TTC549 (cell line): Measurements from ENCODE around the gene SDCCAG8.
A peak's percentile ranks its signal among the peaks of the same experiment; 100 is the strongest.

ENCODE experiments used
- FAIRE-seq: peaks from 2 replicates; lab custom pipeline; 2012; peaks lifted over from hg19 to GRCh38; lab: Jason Lieb, UNC

Gene SDCCAG8

DNA sequence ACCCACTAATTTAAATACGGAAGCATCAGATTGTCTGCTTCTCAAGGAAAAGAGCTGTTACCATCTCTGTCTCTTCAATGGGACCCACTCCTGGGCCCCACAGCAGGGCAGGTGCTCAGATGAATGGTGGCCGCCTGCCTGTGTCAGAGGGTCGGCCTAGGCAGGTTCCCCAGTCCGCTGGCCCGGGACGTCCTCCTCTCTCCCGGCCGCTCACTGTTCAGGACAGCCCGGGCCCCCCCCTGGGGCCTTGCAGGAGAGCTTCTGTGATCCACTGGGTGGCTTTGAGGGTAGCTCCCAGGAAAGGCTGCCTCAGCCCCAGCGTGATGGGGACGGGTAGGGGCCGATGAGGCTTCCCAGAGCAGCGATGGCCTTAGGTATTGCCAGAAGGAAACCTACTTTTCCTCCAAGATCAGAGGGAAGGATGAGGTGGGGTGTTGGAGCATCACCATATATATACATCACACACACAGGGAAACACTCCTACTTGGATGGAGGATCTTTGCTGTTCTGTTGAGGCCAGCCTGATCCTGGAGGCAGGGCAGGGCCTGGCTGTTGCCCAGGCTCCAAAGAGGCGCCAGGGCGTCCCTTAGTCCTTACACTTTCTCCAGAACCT, 231.3 kb downstream of the SDCCAG8 start:
- no peak for FAIRE-seq

DNA sequence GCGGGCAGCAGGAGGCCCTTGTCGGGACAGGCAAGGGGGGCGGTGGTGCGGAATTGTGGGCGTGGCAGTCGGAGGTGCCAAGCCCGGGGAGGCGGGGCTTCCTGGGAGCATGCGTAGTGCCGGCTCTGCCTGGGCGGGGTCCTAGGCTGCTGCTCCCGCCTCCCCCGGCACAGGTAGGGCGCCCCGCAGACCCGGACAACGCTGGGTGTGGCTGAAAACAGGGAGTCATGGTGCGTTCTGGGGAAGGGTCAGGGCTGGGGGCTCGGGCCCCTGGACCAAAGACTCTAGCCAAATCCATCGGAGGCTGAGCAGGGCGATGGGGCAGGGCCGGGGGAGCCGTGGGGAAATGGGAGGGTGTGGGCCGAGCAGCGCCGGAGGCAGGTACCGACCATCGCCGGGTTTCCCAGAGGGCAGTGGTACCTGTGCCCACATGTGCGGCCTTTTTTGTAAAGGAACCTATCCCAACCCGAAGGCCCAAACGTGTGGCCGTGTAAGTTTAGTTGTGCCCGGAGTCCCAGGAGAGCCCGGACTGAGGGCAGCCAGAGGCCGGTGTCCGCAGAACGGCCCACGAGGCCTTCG, 231.9 kb downstream of the SDCCAG8 start:
- no peak for FAIRE-seq

DNA sequence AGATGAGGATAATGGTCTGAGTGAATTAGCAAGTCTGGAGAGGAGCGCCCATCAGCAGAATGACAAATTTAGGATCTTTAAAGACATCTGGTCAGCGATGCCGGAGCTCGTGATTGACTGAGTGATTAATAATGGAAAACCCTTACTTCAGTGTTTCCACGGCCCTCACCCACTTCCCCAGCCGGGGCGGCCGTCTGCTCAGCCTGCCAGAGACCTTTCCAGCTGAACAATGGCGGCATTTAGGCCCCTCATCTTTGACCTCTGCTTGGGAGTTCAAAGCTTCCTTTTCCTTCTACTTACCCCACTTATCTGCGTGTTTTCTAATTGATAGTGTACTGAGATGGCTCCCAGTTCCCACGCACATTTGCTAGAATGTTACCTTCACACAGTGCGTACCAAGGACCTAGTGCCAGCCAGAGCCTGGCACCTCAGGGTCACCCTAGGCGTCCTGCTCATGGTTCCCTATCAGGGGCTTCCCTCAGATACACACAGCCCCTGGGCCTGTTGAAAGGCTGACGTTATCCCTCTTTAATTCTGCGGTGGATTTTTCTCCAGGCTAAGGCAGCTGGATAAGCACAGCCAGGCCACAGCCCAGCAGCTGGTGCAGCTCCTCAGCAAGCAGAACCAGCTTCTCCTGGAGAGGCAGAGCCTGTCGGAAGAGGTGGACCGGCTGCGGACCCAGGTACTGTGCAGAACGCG, 232.8 kb downstream of the SDCCAG8 start:
- no peak for FAIRE-seq

DNA sequence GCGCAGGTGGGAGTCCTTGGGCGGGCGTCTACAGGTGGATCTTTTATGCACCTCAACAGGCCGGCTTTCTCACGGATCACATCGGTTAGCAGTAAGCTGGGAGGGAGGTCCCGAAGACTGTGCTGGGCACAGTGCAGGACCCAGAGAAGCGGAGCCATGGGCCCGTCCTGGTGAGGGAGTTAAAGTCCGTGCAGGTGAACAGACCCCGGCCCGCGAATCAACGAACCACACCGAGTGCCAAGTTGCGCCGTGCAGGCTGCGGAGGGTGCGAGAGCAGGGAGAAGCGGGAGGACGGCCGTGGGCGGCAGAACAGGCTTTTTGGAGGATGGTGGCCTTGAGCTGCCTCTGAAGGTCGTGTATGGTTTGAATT, 233.3 kb downstream of the SDCCAG8 start:
- no peak for FAIRE-seq

DNA sequence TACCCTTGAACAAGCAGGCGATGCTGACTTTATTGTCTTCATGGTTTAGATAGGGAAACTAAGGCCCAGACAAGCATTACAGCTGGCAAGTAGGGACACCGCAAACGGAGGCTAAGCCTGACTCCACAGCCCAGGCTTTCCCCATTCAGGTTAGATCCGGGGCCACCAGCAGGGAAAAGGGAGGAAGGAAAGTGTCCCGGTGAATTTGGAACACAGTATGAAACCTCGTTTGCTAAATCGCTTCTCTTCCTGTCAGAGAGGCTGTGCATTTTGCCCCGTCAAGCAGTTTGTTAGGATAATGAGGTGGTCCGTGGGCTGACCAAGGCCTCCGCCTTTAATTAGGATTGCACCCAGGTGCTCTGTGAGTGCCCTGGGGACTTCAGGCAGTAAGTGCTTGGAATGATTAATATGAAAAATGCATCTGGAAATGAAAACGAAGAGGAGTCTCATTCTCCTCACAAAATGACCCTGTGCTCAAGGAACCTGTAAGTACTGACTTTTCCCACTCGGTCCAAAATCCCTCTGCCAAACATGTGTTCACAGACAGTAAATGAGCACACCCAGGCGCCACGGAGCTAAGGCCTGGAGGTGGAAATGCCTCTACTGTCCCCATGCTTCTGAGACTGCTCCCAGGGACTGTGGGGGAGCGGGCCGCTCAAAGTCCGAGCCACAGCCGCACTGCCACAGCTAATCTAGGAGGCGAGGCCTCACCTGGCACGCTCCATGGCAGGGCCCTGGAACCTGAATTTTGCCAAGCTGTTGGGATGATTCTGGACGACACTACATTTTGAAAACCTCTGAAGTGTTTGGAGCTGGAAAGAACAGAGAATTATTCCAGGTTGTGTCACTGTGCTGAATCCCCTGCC, 234.1 kb downstream of the SDCCAG8 start:
- FAIRE-seq = no peak

DNA sequence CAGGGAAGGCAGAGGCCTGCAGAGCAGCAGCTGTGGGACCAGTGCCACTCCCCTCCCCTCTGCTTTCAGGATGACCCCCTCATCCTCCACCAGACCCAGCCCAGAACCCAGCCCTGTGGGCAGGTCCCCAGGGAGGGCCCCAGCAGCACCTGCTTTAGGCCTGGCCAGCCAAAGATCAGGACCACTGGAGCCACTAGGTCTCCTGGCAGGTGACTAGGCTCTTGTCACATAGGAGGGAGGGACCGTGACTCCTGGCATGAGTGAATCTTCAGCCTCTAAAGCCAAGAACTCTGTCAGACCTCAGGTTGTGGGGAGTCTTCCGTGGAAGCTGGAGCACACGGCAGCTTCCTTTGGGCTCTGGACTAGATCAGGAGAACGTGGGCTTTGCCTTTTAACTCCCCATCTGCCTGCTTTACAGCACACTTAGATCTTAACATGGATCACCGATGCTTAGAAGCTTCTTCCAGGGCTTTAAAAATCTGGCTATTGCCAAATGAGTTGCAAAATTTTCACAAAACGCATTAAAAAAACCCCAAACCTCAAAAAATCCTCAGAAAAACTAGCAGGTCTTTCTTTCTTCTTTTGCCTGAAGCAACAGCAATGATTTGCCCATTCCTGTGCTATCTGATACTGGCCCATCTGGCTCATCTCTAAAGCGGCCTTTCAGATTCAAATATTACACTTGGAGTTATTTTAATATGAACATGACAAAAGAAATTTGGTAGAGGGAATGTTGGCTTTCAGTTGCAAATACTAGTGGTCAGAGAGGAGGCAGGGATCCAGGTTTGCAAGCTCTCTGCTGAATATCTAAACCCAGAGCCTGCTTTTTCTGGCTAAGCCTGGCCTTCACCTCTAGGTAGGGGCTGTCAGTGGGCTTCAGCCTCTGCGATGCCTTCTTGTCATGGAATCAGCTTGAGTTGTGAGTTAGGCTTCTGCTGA, 235.2 kb downstream of the SDCCAG8 start:
- FAIRE-seq = no peak

DNA sequence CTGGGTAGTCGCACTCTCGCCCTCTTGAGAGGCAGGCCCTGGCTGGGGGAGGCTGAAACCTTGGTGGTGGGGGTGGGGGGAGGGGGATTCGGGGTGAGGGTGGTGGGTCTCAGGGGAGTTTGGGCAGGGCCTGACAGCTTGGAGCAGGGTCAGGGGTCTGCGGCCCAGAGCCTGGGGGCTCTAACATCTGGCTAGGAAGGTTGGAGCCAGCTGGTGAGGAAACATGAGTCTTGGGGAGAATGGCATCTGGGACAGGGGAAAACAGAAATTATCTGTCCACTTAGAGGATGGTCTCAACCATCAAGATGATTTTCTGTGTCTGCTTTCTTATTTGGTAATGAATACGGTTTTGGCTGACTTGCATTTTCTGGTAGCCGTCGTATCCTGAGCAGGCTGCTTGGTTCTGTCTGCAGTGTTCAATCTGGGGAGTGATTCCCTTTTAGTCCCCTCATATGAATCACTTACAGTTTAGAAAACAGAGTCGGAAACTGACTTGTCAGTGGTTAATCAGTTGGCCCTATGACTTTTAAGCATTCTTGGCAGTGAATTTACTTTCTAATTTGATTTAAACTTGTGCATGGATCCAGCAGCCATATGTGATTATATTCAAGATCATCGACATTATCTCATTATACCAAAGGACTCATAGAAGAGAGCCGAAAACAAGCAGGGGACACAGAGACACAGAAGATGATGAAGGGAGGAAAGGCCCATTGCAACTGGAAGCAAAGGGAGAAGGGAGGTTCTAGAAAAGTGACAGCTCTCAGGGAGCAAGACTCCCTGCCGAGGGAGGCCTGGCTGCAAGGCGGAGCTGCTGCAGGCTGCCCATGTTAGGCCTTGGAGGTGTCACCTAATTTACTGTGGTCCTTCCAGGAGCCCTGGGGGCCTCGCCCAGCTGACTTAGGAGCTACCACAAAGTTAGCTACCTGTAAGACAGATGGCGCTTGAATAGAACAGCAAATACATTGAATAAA, 237.6 kb downstream of the SDCCAG8 start:
- FAIRE-seq = no peak

DNA sequence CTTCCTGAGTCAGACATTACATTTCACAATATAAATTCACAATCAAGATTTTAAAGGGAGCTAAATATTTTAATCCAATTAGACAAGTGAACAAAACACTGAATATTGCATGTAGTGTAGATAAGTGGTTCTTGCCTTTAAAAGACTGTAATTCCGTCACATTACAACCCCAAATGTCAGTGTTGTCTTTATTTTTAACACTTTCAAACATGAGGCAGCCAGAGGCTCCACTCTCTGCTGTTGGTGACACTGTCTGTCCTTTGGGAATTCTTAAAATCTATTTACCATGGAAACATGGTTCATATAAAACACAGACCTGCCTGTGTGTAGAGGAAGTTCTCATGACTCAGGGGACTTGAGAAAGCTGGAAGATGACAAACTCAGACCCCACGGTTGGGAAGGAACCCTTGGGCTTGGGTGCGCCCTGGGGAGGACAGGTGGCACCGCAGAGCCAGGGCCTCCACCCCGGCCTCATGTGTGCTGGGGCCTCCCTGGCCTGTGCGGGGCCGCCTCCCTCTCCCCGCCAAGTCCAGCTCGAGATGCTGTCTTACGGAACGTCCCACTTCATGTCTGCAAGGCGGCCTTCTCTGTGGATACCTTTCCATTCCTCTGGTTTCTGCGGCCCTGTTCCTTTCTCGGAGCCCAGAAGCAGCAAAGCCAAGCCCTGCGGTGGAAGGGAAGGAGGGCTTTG, 239.0 kb downstream of the SDCCAG8 start:
- peak; percentile 41 for FAIRE-seq

DNA sequence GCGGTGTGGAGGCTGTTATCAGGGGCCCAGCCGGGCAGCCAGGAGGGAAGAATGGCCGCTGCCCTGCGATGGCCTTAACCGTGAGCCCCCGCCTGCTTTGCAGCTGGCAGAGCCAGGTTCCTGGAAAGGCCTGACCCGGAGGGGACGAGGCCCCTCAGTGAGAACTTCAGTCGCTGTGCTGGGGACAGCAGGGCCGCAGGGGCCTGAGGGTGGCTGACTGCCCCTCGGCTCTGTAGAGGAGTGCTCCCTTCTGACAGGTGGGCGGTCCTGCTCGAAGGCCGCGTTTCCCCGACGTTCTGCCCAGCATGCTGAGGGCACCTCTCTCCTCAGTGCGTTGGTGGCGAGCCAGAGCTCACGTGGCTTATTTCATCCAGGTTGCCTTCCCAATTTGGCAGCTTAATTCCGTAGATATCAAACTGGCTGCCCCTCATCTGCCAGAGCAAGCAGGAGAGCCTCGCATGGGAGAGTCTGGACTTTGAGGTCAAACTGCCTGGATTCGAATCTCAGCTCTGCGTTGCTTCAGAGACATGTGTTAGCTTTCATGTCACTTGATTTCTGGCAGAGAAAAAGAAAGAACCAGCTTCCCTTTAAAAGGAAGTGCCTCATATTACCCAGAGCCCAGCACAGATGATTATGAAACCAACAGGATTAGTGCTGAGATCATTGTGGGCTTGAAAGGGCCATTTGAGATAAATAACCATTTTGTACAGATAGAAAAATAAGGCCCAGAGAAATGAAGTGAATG, 239.8 kb downstream of the SDCCAG8 start:
- no peak for FAIRE-seq

DNA sequence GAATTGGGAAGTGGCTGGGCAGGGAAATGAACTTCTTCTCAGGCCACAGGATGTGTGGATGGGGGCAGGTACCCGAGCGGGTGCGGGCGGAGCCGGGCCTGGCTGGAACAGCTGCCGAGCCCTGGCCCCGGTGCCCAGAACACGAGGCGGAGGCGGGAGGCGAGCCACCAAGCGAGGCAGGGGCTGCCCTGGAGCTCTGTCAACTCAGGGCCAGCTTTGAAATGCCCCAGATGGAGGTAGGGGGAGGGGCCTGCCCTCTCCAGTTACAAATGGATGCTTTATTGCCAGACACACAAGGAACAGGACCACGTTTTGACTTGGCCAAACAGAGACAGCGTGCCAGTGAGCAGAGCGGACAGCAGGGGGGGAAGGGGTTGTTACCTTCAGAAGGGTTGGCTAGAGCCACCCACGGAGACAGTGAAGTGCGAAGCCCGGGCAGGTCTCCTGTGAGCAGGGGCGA, 240.4 kb downstream of the SDCCAG8 start:
- no peak for FAIRE-seq

DNA sequence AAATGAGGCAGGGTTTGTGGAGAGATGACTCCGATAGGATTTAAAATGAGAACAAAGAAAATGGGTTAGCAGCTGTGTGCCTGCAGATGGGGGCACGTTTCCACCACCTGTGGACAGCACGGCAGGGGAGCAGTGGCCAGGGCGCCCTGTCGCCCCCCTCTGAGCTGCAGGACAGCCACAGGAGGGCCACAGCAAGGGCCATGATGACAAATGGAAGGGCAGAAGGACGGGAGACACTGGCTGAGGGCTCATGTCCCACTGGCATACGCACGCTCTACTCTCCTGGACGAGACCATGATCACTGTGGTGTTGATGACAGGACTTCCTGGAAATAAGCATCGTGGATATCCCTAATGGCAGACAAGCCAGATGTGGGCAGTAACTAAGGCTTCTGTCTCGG, 241.0 kb downstream of the SDCCAG8 start:
- FAIRE-seq = no peak

DNA sequence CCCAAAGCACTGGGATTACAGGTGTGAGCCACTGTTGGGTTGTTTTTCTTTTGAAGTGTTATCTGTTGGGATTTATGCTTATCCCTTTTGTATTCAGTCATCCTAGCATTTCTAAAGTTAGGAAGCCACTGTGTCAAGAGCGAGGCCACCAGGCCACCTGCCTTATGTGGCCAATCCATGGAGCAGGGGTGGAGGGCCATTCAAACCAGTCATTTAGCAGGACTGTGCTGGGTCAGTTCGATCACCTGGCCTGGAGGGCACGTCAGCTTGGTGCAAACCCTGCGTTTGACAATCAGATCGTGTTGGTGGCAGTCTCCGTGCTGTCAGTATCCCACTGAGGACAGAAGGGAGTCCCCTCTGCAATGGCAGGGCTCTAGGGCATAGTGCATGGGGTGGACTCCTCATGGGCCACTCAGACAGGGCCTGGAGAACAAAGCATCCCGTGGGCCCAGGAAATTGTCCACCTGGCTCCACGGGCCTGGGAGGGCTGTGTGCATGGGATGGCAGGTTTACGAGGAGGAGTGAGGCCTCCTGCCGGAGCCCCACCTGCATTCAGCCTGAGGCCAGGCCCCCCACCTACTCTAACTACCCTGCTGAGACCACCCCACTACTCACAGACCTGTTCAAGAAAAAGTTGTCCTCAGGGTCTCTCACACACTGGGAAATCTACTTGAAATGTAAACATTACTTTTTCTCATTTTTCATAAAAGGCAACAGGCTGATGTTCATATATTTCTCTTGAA, 242.3 kb downstream of the SDCCAG8 start:
- no peak for FAIRE-seq

DNA sequence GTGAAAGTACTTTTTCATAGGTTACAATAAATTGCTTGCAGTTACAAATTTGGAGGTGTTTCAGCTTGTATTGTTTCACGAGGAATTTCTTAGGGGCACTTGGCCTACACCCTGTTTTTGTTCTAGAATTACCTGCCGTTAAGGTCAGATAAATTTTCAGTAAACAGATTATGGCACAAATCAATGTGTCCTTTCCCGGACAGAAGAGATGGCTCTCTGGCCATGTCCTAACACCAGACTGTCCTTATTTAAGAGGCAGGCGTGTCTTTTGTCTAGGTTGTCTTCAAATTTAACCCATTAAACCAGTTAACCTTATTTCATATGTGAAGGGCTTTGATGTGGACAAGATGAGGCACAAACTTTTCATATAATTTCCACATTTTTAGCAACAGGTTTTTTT, 243.4 kb downstream of the SDCCAG8 start:
- FAIRE-seq = no peak

DNA sequence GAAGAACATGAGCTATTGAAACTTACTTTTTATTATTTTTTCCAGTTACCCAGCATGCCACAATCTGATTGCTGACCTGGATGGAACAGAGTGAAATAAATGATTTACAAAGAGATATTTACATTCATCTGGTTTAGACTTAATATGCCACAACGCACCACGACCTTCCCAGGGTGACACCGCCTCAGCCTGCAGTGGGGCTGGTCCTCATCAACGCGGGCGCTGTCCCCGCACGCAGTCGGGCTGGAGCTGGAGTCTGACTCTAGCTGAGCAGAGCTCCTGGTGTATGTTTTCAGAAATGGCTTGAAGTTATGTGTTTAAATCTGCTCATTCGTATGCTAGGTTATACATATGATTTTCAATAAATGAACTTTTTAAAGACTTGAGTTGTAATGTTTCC, 243.9 kb downstream of the SDCCAG8 start:
- FAIRE-seq = no peak

DNA sequence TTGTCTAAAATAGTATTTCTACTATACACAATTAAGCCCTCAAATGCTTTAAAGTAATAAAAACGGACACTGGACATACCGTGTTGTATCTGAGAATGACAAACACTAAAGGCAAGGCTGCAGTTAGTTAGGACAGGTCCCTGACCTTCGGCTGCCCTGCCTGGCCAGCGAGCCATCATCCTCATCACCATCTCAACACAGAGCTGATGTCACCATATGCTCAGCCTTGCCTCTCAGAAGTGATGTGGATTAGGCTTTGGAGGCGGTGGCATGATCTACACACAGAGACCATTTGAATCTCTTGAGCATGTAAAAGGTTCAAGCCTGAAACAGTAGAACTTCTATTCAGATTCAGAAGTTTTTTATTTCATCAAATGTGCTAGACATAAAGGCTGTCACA, 244.7 kb downstream of the SDCCAG8 start:
- peak; percentile 3 for FAIRE-seq

DNA sequence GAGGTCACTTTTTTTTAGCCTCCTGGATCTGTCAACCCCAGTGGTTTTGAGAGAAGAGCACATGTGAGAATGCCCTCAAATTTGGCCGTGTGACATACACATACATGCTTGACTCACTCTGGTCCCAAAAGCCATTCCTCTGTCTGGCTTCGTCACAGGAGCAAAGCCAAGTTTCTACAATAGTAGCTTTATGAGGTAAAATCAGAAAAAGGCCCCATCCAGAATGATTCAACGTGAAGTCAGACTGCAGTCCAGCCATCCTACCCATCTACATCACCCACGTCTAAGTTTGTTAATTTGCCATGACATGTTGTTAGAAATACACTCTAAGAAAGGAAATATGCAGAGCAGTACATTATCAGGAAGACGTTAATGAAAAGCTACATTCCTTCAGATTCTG, 245.2 kb downstream of the SDCCAG8 start:
- FAIRE-seq = no peak

DNA sequence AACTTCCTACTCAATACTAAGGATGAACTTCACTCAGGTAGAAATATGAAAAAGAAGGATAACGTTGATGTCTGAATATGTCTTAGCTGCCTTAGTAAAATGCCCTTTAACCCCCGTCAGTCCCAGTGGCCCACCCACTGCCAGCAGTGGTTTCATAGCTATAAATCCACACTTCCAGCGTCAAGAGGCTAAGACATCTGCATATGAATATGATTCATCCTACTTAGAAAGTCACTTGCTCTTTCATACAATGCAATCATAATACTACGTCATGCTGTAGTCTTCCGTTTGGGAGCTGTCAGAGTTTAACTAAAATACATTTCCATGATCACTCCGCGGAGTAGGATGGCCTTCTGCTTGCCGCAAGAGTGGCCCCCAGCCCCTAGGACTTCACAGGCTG, 247.3 kb downstream of the SDCCAG8 start:
- no peak for FAIRE-seq

DNA sequence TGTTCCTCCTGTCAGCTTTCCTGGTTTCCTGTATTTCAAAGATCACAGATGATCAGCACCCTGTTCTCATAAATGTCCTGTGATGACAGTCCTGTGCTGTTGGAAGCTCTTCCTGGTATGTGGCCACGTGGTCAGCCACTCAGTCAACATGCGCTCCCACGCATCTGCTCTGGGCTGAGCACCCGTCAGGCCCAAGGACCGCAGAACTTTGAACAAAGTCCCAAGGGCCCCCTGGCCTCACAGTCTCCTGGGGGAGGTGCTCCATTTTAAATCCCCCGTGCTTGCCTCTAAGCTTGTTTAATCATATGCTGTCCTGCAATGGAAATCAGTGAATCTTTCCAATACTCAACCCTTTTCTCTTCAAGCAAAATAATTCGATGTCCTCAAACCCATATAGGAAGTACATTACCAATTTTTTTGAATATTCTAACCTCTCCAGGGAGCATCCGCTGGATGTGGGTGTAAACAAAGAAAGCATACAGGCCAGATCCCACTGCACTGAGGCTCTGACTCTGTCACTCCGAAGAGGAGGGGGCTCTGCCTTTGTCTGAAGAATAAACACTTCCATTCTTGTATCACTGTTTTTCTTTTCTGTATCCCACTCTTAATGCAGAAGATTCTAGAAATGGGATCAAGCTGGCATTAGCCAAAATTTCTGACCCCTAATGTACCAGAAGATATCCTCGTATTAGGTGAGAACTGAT, 250.3 kb downstream of the SDCCAG8 start:
- no peak for FAIRE-seq
